Lower leg skin (tissue), 4 donors: ENCODE results near the gene SCN3A. TPM values are rescaled to one million over a fixed set of nuclear protein-coding genes. Genes with fewer than 3 reads are reported as not detected.

Source experiments
- DNase-seq, 2 donors: peaks; one replicate each; pipeline ENCODE4 v3.0.0-alpha.2; 2019; ENCODE audit warnings: low spot score in 2 of 2
- H3K4me3 ChIP-seq: fragments of 200-600 bp; sonication (generic); 2 replicates; pipeline ENCODE4 v1.5.1; 2017; ENCODE audit warnings: mild to moderate bottlenecking, low read depth; ENCODE audit not compliant: poor library complexity, severe bottlenecking
- CTCF ChIP-seq, 3 donors: fragments of 450-650 bp; IDR thresholded peaks; one replicate each; pipeline ENCODE4 v1.5.1; 2016; ENCODE audit warnings: antibody characterized with exemption in 3 of 3, mild to moderate bottlenecking in 3 of 3, moderate library complexity in 2 of 3
- POLR2A ChIP-seq, 2 donors: fragments of 450-650 bp; IDR thresholded peaks; one replicate each; pipeline ENCODE4 v1.6.1; 2016 to 2017; ENCODE audit warnings: antibody characterized with exemption in 2 of 2, mild to moderate bottlenecking in 1 of 2, moderate library complexity in 1 of 2
- WGBS, 2 donors: methylation state at CpG; one replicate each; pipeline ENCODE4 v1.1.5; 2018; 5-methylcytosine and 5-hydroxymethylcytosine counted together
- intact Hi-C: fragments of 100-400 bp; cut with DNase I; formaldehyde crosslinking; loops from one replicate; pipeline ENCODE4 v1.15.0; 2023; ENCODE audit warnings: low total_unique reads
- total RNA-seq, 4 donors: library from RNA; depleted of rRNA; stranded (reverse); fragments of >200 nt; gene quantifications; one replicate each; pipeline ENCODE4 v1.1.0, GENCODE V29; 2016

The SCN3A gene
- total RNA-seq, 4 donors from 2014 or later = 0.11 to 0.78 (median 0.26) TPM

- H3K4me3 ChIP-seq = no peak overlapping the region
- intact Hi-C loops = no loop called here
- 47 to 66% methylated on average over 2 of the region's 2 CpGs for WGBS, 2 donors
- DNase-seq = no peak
- no peak for TF ChIP-seq CTCF (IDR thresholded peaks at IDR 0.05)
- TF ChIP-seq POLR2A (IDR thresholded peaks at IDR 0.05) = no peak
Observed at GRCh38 chr2:165198181-165198580, 5.7 kb downstream of the SCN3A start.

GRCh38 chr2:165197346-165197745, 6.5 kb downstream of the SCN3A start:
- intact Hi-C loops = no loop called here
- DNase-seq = no peak
- TF ChIP-seq CTCF (IDR thresholded peaks at IDR 0.05) (no peak), POLR2A (IDR thresholded peaks at IDR 0.05) (no peak)
- WGBS, 2 donors = 88 to 90% methylated on average over 1 of the region's 1 CpG
- no peak overlapping the region for H3K4me3 ChIP-seq

- TF ChIP-seq POLR2A (IDR thresholded peaks at IDR 0.05) = no peak
- TF ChIP-seq CTCF (IDR thresholded peaks at IDR 0.05) = no peak
- 78 to 88% methylated on average over 4 of the region's 4 CpGs for WGBS, 2 donors
- DNase-seq = no peak
- intact Hi-C loops = no loop called here
- H3K4me3 ChIP-seq = no peak overlapping the region
Observed at GRCh38 chr2:165196411-165196810, 7.4 kb downstream of the SCN3A start.

- intact Hi-C loops = no loop called here
- WGBS, 2 donors = 83 to 84% methylated on average over 4 of the region's 4 CpGs
- H3K4me3 ChIP-seq = no peak overlapping the region
- no peak for DNase-seq
- no peak for TF ChIP-seq POLR2A (IDR thresholded peaks at IDR 0.05)
- no peak for TF ChIP-seq CTCF (IDR thresholded peaks at IDR 0.05)
Observed at GRCh38 chr2:165193178-165193777, 10.6 kb downstream of the SCN3A start.

GRCh38 chr2:165192729-165193128, 11.1 kb downstream of the SCN3A start:
- DNase-seq = no peak
- intact Hi-C loops = no loop called here
- TF ChIP-seq CTCF (IDR thresholded peaks at IDR 0.05) (no peak), POLR2A (IDR thresholded peaks at IDR 0.05) (no peak)
- WGBS, 2 donors = 80 to 82% methylated on average over 2 of the region's 2 CpGs
- no peak overlapping the region for H3K4me3 ChIP-seq
